GM12892 (cell line): Measurements from ENCODE around the gene GIPC2.

Experiments
- POLR2A ChIP-seq: IDR thresholded peaks from 2 replicates; pipeline ENCODE4 v1.6.1; 2011; ENCODE audit warnings: low read depth, low read length, control low read depth
- POLR2AphosphoS5 ChIP-seq: IDR thresholded peaks from 2 replicates; pipeline ENCODE4 v1.6.1; 2011; ENCODE audit warnings: low read depth, low read length, control low read depth
- TAF1 ChIP-seq: IDR thresholded peaks from 2 replicates; pipeline ENCODE4 v1.6.1; 2011; ENCODE audit warnings: low read depth, mild to moderate bottlenecking, control low read depth, low read length, borderline replicate concordance

DNA sequence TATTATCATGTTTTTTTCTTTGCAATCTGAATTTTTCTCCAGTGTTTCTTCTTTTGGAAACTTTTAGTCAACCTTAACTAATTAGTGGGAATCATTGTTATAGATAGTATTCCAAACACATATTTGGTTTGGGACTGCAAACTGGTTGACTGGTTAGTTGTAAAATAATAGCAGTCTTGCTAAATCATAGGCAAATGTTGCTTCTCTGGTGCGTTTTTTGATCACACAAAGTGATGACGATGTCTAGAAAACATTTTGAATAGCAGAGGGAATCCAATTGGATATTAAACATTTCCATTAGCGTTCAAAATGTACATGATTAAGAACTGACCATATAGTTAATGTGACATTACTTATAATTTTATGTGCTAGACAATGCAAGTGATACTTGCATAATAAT, 36.5 kb upstream of the GIPC2 start:
- no peak for TF ChIP-seq TAF1
- TF ChIP-seq POLR2A: no peak
- no peak for TF ChIP-seq POLR2AphosphoS5
